HEK293 (cell line): Measurements from ENCODE around the gene APLP1.

ENCODE experiments used
- EGR2 ChIP-seq: fragments of 450-650 bp; formaldehyde crosslinking; IDR thresholded peaks from 2 replicates; pipeline ENCODE4 v1.5.1; 2016; ENCODE audit warnings: low read depth, missing biosample characterization, missing genetic modification characterization
- GLIS2 ChIP-seq: fragments of 450-650 bp; formaldehyde crosslinking; IDR thresholded peaks from 2 replicates; pipeline ENCODE4 v1.5.1; 2016; ENCODE audit warnings: missing biosample characterization, missing genetic modification characterization
- HOXA7 ChIP-seq: sonication (generic); formaldehyde crosslinking; IDR thresholded peaks from 2 replicates; pipeline ENCODE4 v1.8.1; 2022; ENCODE audit warnings: missing genetic modification reagents, borderline replicate concordance
- KLF8 ChIP-seq: fragments of 450-650 bp; formaldehyde crosslinking; IDR thresholded peaks from 2 replicates; pipeline ENCODE4 v1.5.1; 2016; ENCODE audit warnings: missing biosample characterization, missing genetic modification characterization
- PRDM1 ChIP-seq: fragments of 450-650 bp; formaldehyde crosslinking; IDR thresholded peaks from 2 replicates; pipeline ENCODE4; 2016; ENCODE audit warnings: missing biosample characterization, missing genetic modification characterization
- RBAK ChIP-seq: fragments of 450-650 bp; formaldehyde crosslinking; IDR thresholded peaks from 2 replicates; pipeline ENCODE4 v1.5.1; 2016; ENCODE audit warnings: missing biosample characterization, missing genetic modification characterization
- ZBTB1 ChIP-seq: fragments of 450-650 bp; formaldehyde crosslinking; IDR thresholded peaks from 2 replicates; pipeline ENCODE4 v1.5.1; 2016; ENCODE audit warnings: missing biosample characterization, missing genetic modification characterization
- ZBTB20 ChIP-seq: fragments of 450-650 bp; formaldehyde crosslinking; IDR thresholded peaks from 2 replicates; pipeline ENCODE4 v1.5.1; 2016; ENCODE audit warnings: missing biosample characterization, missing genetic modification characterization
- ZBTB21 ChIP-seq: fragments of 450-650 bp; formaldehyde crosslinking; IDR thresholded peaks from 2 replicates; pipeline ENCODE4 v1.5.1; 2017; ENCODE audit warnings: missing biosample characterization, missing genetic modification characterization
- ZEB2 ChIP-seq: fragments of 450-650 bp; formaldehyde crosslinking; IDR thresholded peaks from 2 replicates; pipeline ENCODE4 v1.5.1; 2016; ENCODE audit warnings: missing biosample characterization, missing genetic modification characterization
- ZFP3 ChIP-seq: fragments of 450-650 bp; formaldehyde crosslinking; IDR thresholded peaks from 2 replicates; pipeline ENCODE4 v1.5.1; 2016; ENCODE audit warnings: low read depth, missing biosample characterization, missing genetic modification characterization
- ZNF121 ChIP-seq: fragments of 450-650 bp; formaldehyde crosslinking; IDR thresholded peaks from 2 replicates; pipeline ENCODE4 v1.5.1; 2016; ENCODE audit warnings: missing biosample characterization, missing genetic modification characterization
- ZNF2 ChIP-seq: fragments of 450-650 bp; formaldehyde crosslinking; IDR thresholded peaks from 2 replicates; pipeline ENCODE4 v1.5.1; 2016; ENCODE audit warnings: missing biosample characterization, missing genetic modification characterization
- ZNF211 ChIP-seq: fragments of 450-650 bp; formaldehyde crosslinking; IDR thresholded peaks from 2 replicates; pipeline ENCODE4 v1.5.1; 2016; ENCODE audit warnings: low read depth, missing biosample characterization, missing genetic modification characterization
- ZNF214 ChIP-seq: fragments of 450-650 bp; formaldehyde crosslinking; IDR thresholded peaks from 2 replicates; pipeline ENCODE4 v1.5.1; 2017; ENCODE audit warnings: missing biosample characterization, mild to moderate bottlenecking, missing genetic modification characterization, borderline replicate concordance
- ZNF266 ChIP-seq: fragments of 450-650 bp; formaldehyde crosslinking; IDR thresholded peaks from 2 replicates; pipeline ENCODE4 v1.5.1; 2016; ENCODE audit warnings: missing biosample characterization, missing genetic modification characterization, low read depth
- ZNF366 ChIP-seq: fragments of 450-650 bp; formaldehyde crosslinking; conservative IDR thresholded peaks from 2 replicates; pipeline ENCODE4 v1.5.1; 2016; ENCODE audit warnings: missing biosample characterization, missing genetic modification characterization
- ZNF623 ChIP-seq: fragments of 450-650 bp; formaldehyde crosslinking; IDR thresholded peaks from 2 replicates; pipeline ENCODE4 v1.5.1; 2016; ENCODE audit warnings: missing biosample characterization, missing genetic modification characterization
- ZNF629 ChIP-seq: fragments of 450-650 bp; formaldehyde crosslinking; IDR thresholded peaks from 2 replicates; pipeline ENCODE4 v1.5.1; 2017; ENCODE audit warnings: missing biosample characterization, missing genetic modification characterization
- ZNF747 ChIP-seq: fragments of 450-650 bp; formaldehyde crosslinking; IDR thresholded peaks from 2 replicates; pipeline ENCODE4 v1.5.1; 2016; ENCODE audit warnings: missing biosample characterization, missing genetic modification characterization
- TF ChIP-seq, protein P1 (sequence below): fragments of 450-650 bp; formaldehyde crosslinking; IDR thresholded peaks from 2 replicates; pipeline ENCODE4 v1.5.1; 2016; ENCODE audit warnings: missing biosample characterization, missing genetic modification characterization, borderline replicate concordance
- TF ChIP-seq, protein P2 (sequence below): fragments of 450-650 bp; IDR thresholded peaks from 2 replicates; pipeline ENCODE4 v1.5.1; 2018; ENCODE audit warnings: missing biosample characterization, missing genetic modification characterization

The APLP1 gene

GRCh38 chr19:35851213-35852028 is 17.0 kb upstream of the APLP1 start (continued):
- TF ChIP-seq ZNF366 (tag by site-specific recombination) (peak; percentile 91), RBAK (tag by site-specific recombination) (no peak), ZNF747 (tag by site-specific recombination) (0 out of 2 replicates have a peak, but pooled peaks have one; percentile 35), ZBTB20 (tag by site-specific recombination) (0 out of 2 replicates have a peak, but pooled peaks have one; percentile 13), ZNF214 (no peak), PRDM1 (tag by site-specific recombination) (peak; percentile 66), ZNF623 (tag by site-specific recombination) (no peak), ZNF266 (no peak), ZBTB21 (tag by site-specific recombination) (peak; percentile 93), GLIS2 (tag by site-specific recombination) (peak; percentile 26; the same call in 1 of the 2 replicates), ZNF121 (no peak), ZBTB1 (tag by site-specific recombination) (no peak), ZNF2 (tag by site-specific recombination) (0 out of 2 replicates have a peak, but pooled peaks have one; percentile 41), ZNF211 (tag by site-specific recombination) (no peak), ZFP3 (tag by site-specific recombination) (no peak), HOXA7 (CRISPR knock-in tag) (no peak), KLF8 (tag by site-specific recombination) (no peak), EGR2 (no peak), ZEB2 (tag by site-specific recombination) (0 out of 2 replicates have a peak, but pooled peaks have one; percentile 29), ZNF629 (tag by site-specific recombination) (peak; percentile 90)
- TF ChIP-seq, protein P1, sequence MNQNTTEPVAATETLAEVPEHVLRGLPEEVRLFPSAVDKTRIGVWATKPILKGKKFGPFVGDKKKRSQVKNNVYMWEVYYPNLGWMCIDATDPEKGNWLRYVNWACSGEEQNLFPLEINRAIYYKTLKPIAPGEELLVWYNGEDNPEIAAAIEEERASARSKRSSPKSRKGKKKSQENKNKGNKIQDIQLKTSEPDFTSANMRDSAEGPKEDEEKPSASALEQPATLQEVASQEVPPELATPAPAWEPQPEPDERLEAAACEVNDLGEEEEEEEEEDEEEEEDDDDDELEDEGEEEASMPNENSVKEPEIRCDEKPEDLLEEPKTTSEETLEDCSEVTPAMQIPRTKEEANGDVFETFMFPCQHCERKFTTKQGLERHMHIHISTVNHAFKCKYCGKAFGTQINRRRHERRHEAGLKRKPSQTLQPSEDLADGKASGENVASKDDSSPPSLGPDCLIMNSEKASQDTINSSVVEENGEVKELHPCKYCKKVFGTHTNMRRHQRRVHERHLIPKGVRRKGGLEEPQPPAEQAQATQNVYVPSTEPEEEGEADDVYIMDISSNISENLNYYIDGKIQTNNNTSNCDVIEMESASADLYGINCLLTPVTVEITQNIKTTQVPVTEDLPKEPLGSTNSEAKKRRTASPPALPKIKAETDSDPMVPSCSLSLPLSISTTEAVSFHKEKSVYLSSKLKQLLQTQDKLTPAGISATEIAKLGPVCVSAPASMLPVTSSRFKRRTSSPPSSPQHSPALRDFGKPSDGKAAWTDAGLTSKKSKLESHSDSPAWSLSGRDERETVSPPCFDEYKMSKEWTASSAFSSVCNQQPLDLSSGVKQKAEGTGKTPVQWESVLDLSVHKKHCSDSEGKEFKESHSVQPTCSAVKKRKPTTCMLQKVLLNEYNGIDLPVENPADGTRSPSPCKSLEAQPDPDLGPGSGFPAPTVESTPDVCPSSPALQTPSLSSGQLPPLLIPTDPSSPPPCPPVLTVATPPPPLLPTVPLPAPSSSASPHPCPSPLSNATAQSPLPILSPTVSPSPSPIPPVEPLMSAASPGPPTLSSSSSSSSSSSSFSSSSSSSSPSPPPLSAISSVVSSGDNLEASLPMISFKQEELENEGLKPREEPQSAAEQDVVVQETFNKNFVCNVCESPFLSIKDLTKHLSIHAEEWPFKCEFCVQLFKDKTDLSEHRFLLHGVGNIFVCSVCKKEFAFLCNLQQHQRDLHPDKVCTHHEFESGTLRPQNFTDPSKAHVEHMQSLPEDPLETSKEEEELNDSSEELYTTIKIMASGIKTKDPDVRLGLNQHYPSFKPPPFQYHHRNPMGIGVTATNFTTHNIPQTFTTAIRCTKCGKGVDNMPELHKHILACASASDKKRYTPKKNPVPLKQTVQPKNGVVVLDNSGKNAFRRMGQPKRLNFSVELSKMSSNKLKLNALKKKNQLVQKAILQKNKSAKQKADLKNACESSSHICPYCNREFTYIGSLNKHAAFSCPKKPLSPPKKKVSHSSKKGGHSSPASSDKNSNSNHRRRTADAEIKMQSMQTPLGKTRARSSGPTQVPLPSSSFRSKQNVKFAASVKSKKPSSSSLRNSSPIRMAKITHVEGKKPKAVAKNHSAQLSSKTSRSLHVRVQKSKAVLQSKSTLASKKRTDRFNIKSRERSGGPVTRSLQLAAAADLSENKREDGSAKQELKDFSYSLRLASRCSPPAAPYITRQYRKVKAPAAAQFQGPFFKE (tag by site-specific recombination): no peak
- TF ChIP-seq, protein P2, sequence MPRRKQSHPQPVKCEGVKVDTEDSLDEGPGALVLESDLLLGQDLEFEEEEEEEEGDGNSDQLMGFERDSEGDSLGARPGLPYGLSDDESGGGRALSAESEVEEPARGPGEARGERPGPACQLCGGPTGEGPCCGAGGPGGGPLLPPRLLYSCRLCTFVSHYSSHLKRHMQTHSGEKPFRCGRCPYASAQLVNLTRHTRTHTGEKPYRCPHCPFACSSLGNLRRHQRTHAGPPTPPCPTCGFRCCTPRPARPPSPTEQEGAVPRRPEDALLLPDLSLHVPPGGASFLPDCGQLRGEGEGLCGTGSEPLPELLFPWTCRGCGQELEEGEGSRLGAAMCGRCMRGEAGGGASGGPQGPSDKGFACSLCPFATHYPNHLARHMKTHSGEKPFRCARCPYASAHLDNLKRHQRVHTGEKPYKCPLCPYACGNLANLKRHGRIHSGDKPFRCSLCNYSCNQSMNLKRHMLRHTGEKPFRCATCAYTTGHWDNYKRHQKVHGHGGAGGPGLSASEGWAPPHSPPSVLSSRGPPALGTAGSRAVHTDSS (tag by site-specific recombination): no peak
